GM18519 (cell line): ENCODE data around the gene POLN.

Experiments
- ATAC-seq: cut with Tn5 transposase; IDR thresholded peaks from one replicate; pipeline ENCODE4 v1.9.1; 2021; ENCODE audit warnings: mild to moderate bottlenecking, moderate library complexity; ENCODE audit not compliant: unreplicated experiment, low FRiP score

Gene POLN

GRCh38 chr4:2075171-2075986 lies 166.5 kb downstream of the POLN start:
- no peak for ATAC-seq

GRCh38 chr4:2074588-2074987 lies 167.3 kb downstream of the POLN start:
- ATAC-seq = no peak

GRCh38 chr4:2073808-2074481 lies 168.0 kb downstream of the POLN start:
- no peak for ATAC-seq

- no peak for ATAC-seq
These were observed 168.7 kb downstream of the POLN start for GRCh38 chr4:2072971-2073807.

GRCh38 chr4:2071912-2072867 lies 169.7 kb downstream of the POLN start:
- ATAC-seq = no peak

GRCh38 chr4:2071252-2071911 lies 170.5 kb downstream of the POLN start:
- ATAC-seq = no peak

GRCh38 chr4:2070421-2071251 lies 171.3 kb downstream of the POLN start:
- no peak for ATAC-seq

GRCh38 chr4:2069986-2070385 lies 171.9 kb downstream of the POLN start:
- no peak for ATAC-seq

GRCh38 chr4:2069161-2069971 lies 172.6 kb downstream of the POLN start:
- ATAC-seq = no peak

GRCh38 chr4:2068566-2068965 lies 173.4 kb downstream of the POLN start:
- no peak for ATAC-seq

GRCh38 chr4:2068198-2068470 lies 173.8 kb downstream of the POLN start:
- ATAC-seq = no peak

- no peak for ATAC-seq
These were observed 174.3 kb downstream of the POLN start for GRCh38 chr4:2067446-2068197.

GRCh38 chr4:2066571-2067445 lies 175.1 kb downstream of the POLN start:
- ATAC-seq = no peak

GRCh38 chr4:2066011-2066551 lies 175.8 kb downstream of the POLN start:
- no peak for ATAC-seq

- no peak for ATAC-seq
These were observed 176.6 kb downstream of the POLN start for GRCh38 chr4:2065106-2065930.
